Thyroid gland (tissue), 4 donors: ENCODE results near the gene AKT2. TPM values are rescaled to one million over a fixed set of nuclear protein-coding genes. Genes with fewer than 3 reads are reported as not detected.

Experiments used
- DNase-seq, 2 donors: peaks; one replicate each; pipeline ENCODE4 v3.0.0-alpha.2; 2019
- H3K27ac ChIP-seq, 3 donors: fragments of 200-600 bp; sonication (generic); 1 replicate in 2 of 3; 2 replicates in 1 of 3; pipeline ENCODE4 v1.5.1; 2016 to 2019; ENCODE audit warnings: mild to moderate bottlenecking in 1 of 3, moderate library complexity in 1 of 3
- H3K27me3 ChIP-seq: fragments of 200-600 bp; sonication (generic); one replicate; pipeline ENCODE4 v1.5.1; 2019
- H3K36me3 ChIP-seq, 2 donors: fragments of 200-600 bp; sonication (generic); one replicate each; pipeline ENCODE4 v1.5.1; 2016 to 2019
- H3K4me1 ChIP-seq, 2 donors: fragments of 200-600 bp; sonication (generic); one replicate each; pipeline ENCODE4 v1.5.1; 2017 to 2019
- H3K4me3 ChIP-seq, 3 donors: fragments of 200-600 bp; sonication (generic); replicated peaks in 1 of 3; 1 replicate in 2 of 3; 2 replicates in 1 of 3; pipeline ENCODE4 v1.5.1; 2016; ENCODE audit warnings: mild to moderate bottlenecking in 1 of 3
- H3K9me3 ChIP-seq: fragments of 200-600 bp; sonication (generic); one replicate; pipeline ENCODE4 v1.5.1; 2017
- CTCF ChIP-seq, 6 experiments: fragments of 200-600 bp in 3 of 6; fragments of 450-650 bp in 3 of 6; sonication (generic) in 3 of 6; IDR thresholded peaks; one replicate each; pipeline ENCODE4 v1.5.1; 2016 to 2019; ENCODE audit warnings: antibody characterized with exemption in 6 of 6, mild to moderate bottlenecking in 2 of 6, inconsistent platforms in 1 of 6, moderate library complexity in 1 of 6
- POLR2A ChIP-seq, 2 donors: fragments of 450-650 bp; IDR thresholded peaks; one replicate each; pipeline ENCODE4 v1.6.1; 2017; ENCODE audit warnings: antibody characterized with exemption in 2 of 2, mild to moderate bottlenecking in 2 of 2, moderate library complexity in 1 of 2
- WGBS, 2 donors: methylation state at CpG; one replicate each; pipeline ENCODE4 v1.1.5; 2017; 5-methylcytosine and 5-hydroxymethylcytosine counted together
- intact Hi-C: fragments of 100-400 bp; cut with DNase I; formaldehyde crosslinking; loops from one replicate; pipeline ENCODE4 v1.15.1; 2023
- total RNA-seq, 4 donors: library from RNA; depleted of rRNA; stranded (reverse); fragments of >200 nt; gene quantifications; one replicate each; pipeline ENCODE4 v1.2.3, GENCODE V29; 2016

The AKT2 gene
- total RNA-seq, 4 donors from 2014 or later: 166 to 285 (median 190) TPM

- no peak for TF ChIP-seq CTCF (IDR thresholded peaks at IDR 0.05)
- TF ChIP-seq POLR2A (IDR thresholded peaks at IDR 0.05): no peak
- intact Hi-C loops: no loop called here
- 92 to 94% methylated on average over 11 to 13 of the region's 13 CpGs for WGBS, 2 donors
- Histone ChIP-seq H3K9me3 (no peaks in the 10 kb centered on the region), H3K36me3 (peaks cover 68 to 71% of the 10 kb centered on the region in 2 donors), H3K27me3 (no peaks in the 10 kb centered on the region), H3K27ac (no peak overlapping the region), H3K4me1 (no peaks in the 10 kb centered on the region), H3K4me3 (no peak overlapping the region)
- no peak for DNase-seq
Measured at GRCh38 chr19:40323705-40324104, 38.6 kb upstream of the AKT2 start.

GRCh38 chr19:40322951-40323615, 37.9 kb upstream of the AKT2 start:
- intact Hi-C loops: no loop called here
- TF ChIP-seq POLR2A (IDR thresholded peaks at IDR 0.05) (no peak), CTCF (IDR thresholded peaks at IDR 0.05) (no peak)
- WGBS, 2 donors: 90 to 96% methylated on average over 7 to 12 of the region's 15 CpGs
- H3K9me3 ChIP-seq: no peaks in the 10 kb centered on the region
- H3K4me3 ChIP-seq: no peak overlapping the region
- H3K27ac ChIP-seq: no peak overlapping the region
- peaks cover 61 to 68% of the 10 kb centered on the region in 2 donors for H3K36me3 ChIP-seq
- no peaks in the 10 kb centered on the region for H3K4me1 ChIP-seq
- H3K27me3 ChIP-seq: no peaks in the 10 kb centered on the region
- DNase-seq: no peak

- H3K4me3 ChIP-seq: no peak overlapping the region
- intact Hi-C loops: no loop called here
- no peaks in the 10 kb centered on the region for H3K27me3 ChIP-seq
- DNase-seq: no peak
- H3K27ac ChIP-seq: no peak overlapping the region
- no peaks in the 10 kb centered on the region for H3K9me3 ChIP-seq
- H3K4me1 ChIP-seq: no peaks in the 10 kb centered on the region
- WGBS, 2 donors: 93 to 97% methylated on average over 2 to 6 of the region's 7 CpGs
- TF ChIP-seq CTCF (IDR thresholded peaks at IDR 0.05) (no peak), POLR2A (IDR thresholded peaks at IDR 0.05) (no peak)
- peaks cover 55 to 61% of the 10 kb centered on the region in 2 donors for H3K36me3 ChIP-seq
Measured at GRCh38 chr19:40322271-40322610, 37.1 kb upstream of the AKT2 start.

- intact Hi-C loops: no loop called here
- Histone ChIP-seq H3K27me3 (no peaks in the 10 kb centered on the region), H3K27ac (no peak overlapping the region), H3K4me3 (no peak overlapping the region), H3K4me1 (no peaks in the 10 kb centered on the region), H3K36me3 (peaks cover 55 to 61% of the 10 kb centered on the region in 2 donors), H3K9me3 (no peaks in the 10 kb centered on the region)
- no peak for DNase-seq
- TF ChIP-seq CTCF (IDR thresholded peaks at IDR 0.05): no peak
- TF ChIP-seq POLR2A (IDR thresholded peaks at IDR 0.05): no peak
- WGBS, 2 donors: 94 to 97% methylated on average over 11 to 21 of the region's 27 CpGs
Measured at GRCh38 chr19:40321566-40322270, 36.6 kb upstream of the AKT2 start.

- no peaks in the 10 kb centered on the region for H3K9me3 ChIP-seq
- TF ChIP-seq CTCF (IDR thresholded peaks at IDR 0.05) (no peak), POLR2A (IDR thresholded peaks at IDR 0.05) (no peak)
- no peaks in the 10 kb centered on the region for H3K27me3 ChIP-seq
- no peak overlapping the region for H3K4me3 ChIP-seq
- H3K36me3 ChIP-seq: peaks cover 48 to 54% of the 10 kb centered on the region in 2 donors
- no peak for DNase-seq
- H3K27ac ChIP-seq: no peak overlapping the region
- 96 to 98% methylated on average over 18 of the region's 18 CpGs for WGBS, 2 donors
- intact Hi-C loops: no loop called here
- H3K4me1 ChIP-seq: no peaks in the 10 kb centered on the region
Measured at GRCh38 chr19:40321076-40321475, 35.9 kb upstream of the AKT2 start.
